ENCODE results near the gene MLYCD. TPM values are rescaled to one million over a fixed set of nuclear protein-coding genes. Genes with fewer than 3 reads are reported as not detected.

The MLYCD gene
- total and polyA plus RNA-seq, 9 donors, result 4.4 to 11.8 (median 7.6) TPM

GRCh38 chr16:83942815-83943515 is 44.0 kb downstream of the MLYCD start:
- no peak overlapping the region for H3K27ac ChIP-seq
- intact Hi-C loops (cut with DNase I), result no loop called here
- peaks cover 4% of the 10 kb centered on the region for H3K4me1 ChIP-seq (ENCODE audit: insufficient read depth)
- H3K36me3 ChIP-seq, result no peaks in the 10 kb centered on the region
- H3K4me3 ChIP-seq, result no peak overlapping the region
- H3K27me3 ChIP-seq, result no peaks in the 10 kb centered on the region
- no peak for DNase-seq
- 27 to 54% (median 43%) methylated on average over 11 of the region's 11 CpGs for WGBS, 3 donors
- no peak for TF ChIP-seq CTCF (IDR thresholded peaks at IDR 0.05)
- TF ChIP-seq EP300 (IDR thresholded peaks at IDR 0.05), result no peak
- no peak for TF ChIP-seq POLR2A (IDR thresholded peaks at IDR 0.05)
- no peaks in the 10 kb centered on the region for H3K9me3 ChIP-seq

- DNase-seq, result no peak
- no peaks in the 10 kb centered on the region for H3K27me3 ChIP-seq
- 66 to 79% (median 78%) methylated on average over 10 of the region's 10 CpGs for WGBS, 3 donors
- TF ChIP-seq POLR2A (IDR thresholded peaks at IDR 0.05) (no peak), CTCF (IDR thresholded peaks at IDR 0.05) (no peak), EP300 (IDR thresholded peaks at IDR 0.05) (no peak)
- H3K36me3 ChIP-seq, result no peaks in the 10 kb centered on the region
- H3K4me1 ChIP-seq (ENCODE audit: insufficient read depth), result peaks cover 4% of the 10 kb centered on the region
- H3K4me3 ChIP-seq, result no peak overlapping the region
- H3K9me3 ChIP-seq, result no peaks in the 10 kb centered on the region
- intact Hi-C loops (cut with DNase I), result no loop called here
- H3K27ac ChIP-seq, result no peak overlapping the region
These were observed 44.7 kb downstream of the MLYCD start for GRCh38 chr16:83943516-83944050.

DNA sequence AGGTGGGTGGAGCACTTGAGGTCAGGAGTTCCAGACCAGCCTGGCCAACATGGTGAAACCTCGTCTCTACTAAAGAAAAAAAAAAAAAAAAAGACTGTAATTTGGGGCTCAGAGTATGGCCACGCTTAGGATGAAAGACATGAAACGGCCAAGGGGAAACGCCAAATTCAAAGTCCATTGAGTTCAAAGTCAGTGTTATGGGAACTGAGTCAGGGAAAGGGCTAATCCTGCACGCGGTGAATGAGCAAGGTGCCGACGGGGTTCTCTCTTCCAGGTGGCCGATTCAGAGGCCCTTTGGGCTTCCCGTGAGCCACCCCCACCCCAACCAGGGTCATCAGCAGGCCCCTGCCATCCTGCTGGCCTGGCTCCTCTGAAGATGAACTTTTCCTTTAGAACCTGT is 46.7 kb downstream of the MLYCD start:
- Histone ChIP-seq H3K36me3 (no peaks in the 10 kb centered on the region), H3K4me3 (no peak overlapping the region), H3K4me1 (ENCODE audit: insufficient read depth) (peaks cover 4% of the 10 kb centered on the region), H3K27me3 (no peaks in the 10 kb centered on the region), H3K27ac (no peak overlapping the region), H3K9me3 (no peaks in the 10 kb centered on the region)
- intact Hi-C loops (cut with DNase I), result no loop called here
- TF ChIP-seq EP300 (IDR thresholded peaks at IDR 0.05) (no peak), CTCF (IDR thresholded peaks at IDR 0.05) (no peak), POLR2A (IDR thresholded peaks at IDR 0.05) (no peak)
- DNase-seq, result no peak
- WGBS, 3 donors, result 90 to 93% (median 90%) methylated on average over 10 of the region's 10 CpGs

- peaks cover 4% of the 10 kb centered on the region for H3K4me1 ChIP-seq (ENCODE audit: insufficient read depth)
- TF ChIP-seq CTCF (IDR thresholded peaks at IDR 0.05) (no peak), POLR2A (IDR thresholded peaks at IDR 0.05) (no peak), EP300 (IDR thresholded peaks at IDR 0.05) (no peak)
- DNase-seq, result no peak
- no peaks in the 10 kb centered on the region for H3K27me3 ChIP-seq
- H3K27ac ChIP-seq, result no peak overlapping the region
- 58 to 67% (median 65%) methylated on average over 21 to 24 of the region's 24 CpGs for WGBS, 3 donors
- H3K4me3 ChIP-seq, result no peak overlapping the region
- H3K36me3 ChIP-seq, result no peaks in the 10 kb centered on the region
- intact Hi-C loops (cut with DNase I), result no loop called here
- no peaks in the 10 kb centered on the region for H3K9me3 ChIP-seq
These were observed 47.4 kb downstream of the MLYCD start for GRCh38 chr16:83946154-83946780.

Data from ovary (tissue), 9 donors.